ENCODE measurements around the gene DUSP21. TPM values are rescaled to one million over a fixed set of nuclear protein-coding genes. Genes with fewer than 3 reads are reported as not detected.
A peak's percentile ranks its signal among the peaks of the same experiment; 100 is the strongest.

Gene DUSP21
- not detected in 2 replicates for total RNA-seq (ENCODE audit: low replicate concordance)

- no peak within 1 kb of the TSS for H3K9ac ChIP-seq
- no peaks in the 10 kb centered on the region for H3K79me2 ChIP-seq (ENCODE audit: low read depth)
- H3K4me2 ChIP-seq = no peak within 1 kb of the TSS
- H3K4me1 ChIP-seq = no peaks in the 10 kb centered on the region
- H3K27me3 Mint-ChIP-seq (ENCODE audit: insufficient read depth, low read depth) = no peaks in the 10 kb centered on the region
- no peaks in the 10 kb centered on the region for H3K36me3 ChIP-seq
- no peak within 1 kb of the TSS for H3K4me3 Mint-ChIP-seq
- no peaks in the 10 kb centered on the region for H3K36me3 Mint-ChIP-seq
- no peaks in the 10 kb centered on the region for H3K9me3 ChIP-seq (ENCODE audit: low read depth)
- H3K9me3 Mint-ChIP-seq = peaks cover 15% of the 10 kb centered on the region
- H3K4me1 Mint-ChIP-seq = no peaks in the 10 kb centered on the region
- H3K27ac Mint-ChIP-seq = no peak within 1 kb of the TSS
- DNase-seq (ENCODE audit: low spot score) = peak; percentile 6
- no peaks in the 10 kb centered on the region for H4K20me1 ChIP-seq (ENCODE audit: low read depth)
- no peak within 1 kb of the TSS for H3K27ac ChIP-seq
- TF ChIP-seq EZH2 (IDR thresholded peaks at IDR 0.05) (no peak), EZH2phosphoT487 (IDR thresholded peaks at IDR 0.05) (no peak)
- TF ChIP-seq, protein P1, sequence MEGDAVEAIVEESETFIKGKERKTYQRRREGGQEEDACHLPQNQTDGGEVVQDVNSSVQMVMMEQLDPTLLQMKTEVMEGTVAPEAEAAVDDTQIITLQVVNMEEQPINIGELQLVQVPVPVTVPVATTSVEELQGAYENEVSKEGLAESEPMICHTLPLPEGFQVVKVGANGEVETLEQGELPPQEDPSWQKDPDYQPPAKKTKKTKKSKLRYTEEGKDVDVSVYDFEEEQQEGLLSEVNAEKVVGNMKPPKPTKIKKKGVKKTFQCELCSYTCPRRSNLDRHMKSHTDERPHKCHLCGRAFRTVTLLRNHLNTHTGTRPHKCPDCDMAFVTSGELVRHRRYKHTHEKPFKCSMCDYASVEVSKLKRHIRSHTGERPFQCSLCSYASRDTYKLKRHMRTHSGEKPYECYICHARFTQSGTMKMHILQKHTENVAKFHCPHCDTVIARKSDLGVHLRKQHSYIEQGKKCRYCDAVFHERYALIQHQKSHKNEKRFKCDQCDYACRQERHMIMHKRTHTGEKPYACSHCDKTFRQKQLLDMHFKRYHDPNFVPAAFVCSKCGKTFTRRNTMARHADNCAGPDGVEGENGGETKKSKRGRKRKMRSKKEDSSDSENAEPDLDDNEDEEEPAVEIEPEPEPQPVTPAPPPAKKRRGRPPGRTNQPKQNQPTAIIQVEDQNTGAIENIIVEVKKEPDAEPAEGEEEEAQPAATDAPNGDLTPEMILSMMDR (IDR thresholded peaks at IDR 0.05) = no peak
- no peak within 1 kb of the TSS for H3K4me3 ChIP-seq
- no peak within 1 kb of the TSS for H2AFZ ChIP-seq (replicated peaks)
- no peaks in the 10 kb centered on the region for H3K27me3 ChIP-seq
- no peaks in the 10 kb centered on the region for H3F3A ChIP-seq (ENCODE audit: low read depth)
Observed at GRCh38 chrX:44843753-44844152, at the start of gene DUSP21. TSS of gene DUSP21 (plus strand) at chrX:44844021. CDS start at chrX:44844133, 112 bp downstream.

DNA sequence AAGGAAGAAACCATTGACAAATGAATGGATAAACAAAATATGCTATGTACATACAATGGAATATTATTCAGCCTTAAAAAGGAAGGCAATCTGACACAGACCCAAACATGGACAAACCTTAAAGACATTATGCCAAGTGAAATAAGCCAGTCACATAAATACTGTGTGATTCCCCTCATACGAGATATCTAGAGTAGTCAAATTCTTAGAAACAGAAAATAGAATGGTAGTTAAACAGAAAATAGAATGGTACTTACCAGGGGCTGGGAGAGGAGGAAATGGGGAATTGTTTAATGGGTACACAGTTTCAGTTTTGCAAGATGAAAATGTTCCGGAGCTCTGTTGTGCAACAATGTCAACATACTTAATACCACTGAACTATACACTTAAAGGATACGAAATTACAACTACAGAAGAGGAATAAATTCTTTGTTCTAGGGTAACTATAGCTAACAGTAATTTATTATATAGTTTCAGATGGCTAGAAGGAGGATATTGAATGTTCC lies 47.8 kb upstream of the DUSP21 start:
- no peak overlapping the region for H3K27ac ChIP-seq
- no peaks in the 10 kb centered on the region for H3K27me3 ChIP-seq
- no peaks in the 10 kb centered on the region for H3F3A ChIP-seq (ENCODE audit: low read depth)
- H3K36me3 ChIP-seq = no peaks in the 10 kb centered on the region
- peaks cover 15% of the 10 kb centered on the region for H3K9me3 Mint-ChIP-seq
- H3K9ac ChIP-seq = no peak overlapping the region
- no peaks in the 10 kb centered on the region for H3K79me2 ChIP-seq (ENCODE audit: low read depth)
- H3K27ac Mint-ChIP-seq = no peak overlapping the region
- no peaks in the 10 kb centered on the region for H3K4me1 Mint-ChIP-seq
- H3K4me3 Mint-ChIP-seq = no peak overlapping the region
- no peaks in the 10 kb centered on the region for H4K20me1 ChIP-seq (ENCODE audit: low read depth)
- no peaks in the 10 kb centered on the region for H3K9me3 ChIP-seq (ENCODE audit: low read depth)
- H3K4me2 ChIP-seq = no peak overlapping the region
- TF ChIP-seq EZH2phosphoT487 (IDR thresholded peaks at IDR 0.05) = no peak
- TF ChIP-seq, protein P1 (IDR thresholded peaks at IDR 0.05) = no peak
- TF ChIP-seq EZH2 (IDR thresholded peaks at IDR 0.05) = no peak
- no peak overlapping the region for H3K4me3 ChIP-seq
- H3K4me1 ChIP-seq = no peaks in the 10 kb centered on the region
- no peaks in the 10 kb centered on the region for H3K36me3 Mint-ChIP-seq
- H3K27me3 Mint-ChIP-seq (ENCODE audit: insufficient read depth, low read depth) = no peaks in the 10 kb centered on the region
- no peak for DNase-seq (ENCODE audit: low spot score)
- no peak overlapping the region for H2AFZ ChIP-seq (replicated peaks)

DNA sequence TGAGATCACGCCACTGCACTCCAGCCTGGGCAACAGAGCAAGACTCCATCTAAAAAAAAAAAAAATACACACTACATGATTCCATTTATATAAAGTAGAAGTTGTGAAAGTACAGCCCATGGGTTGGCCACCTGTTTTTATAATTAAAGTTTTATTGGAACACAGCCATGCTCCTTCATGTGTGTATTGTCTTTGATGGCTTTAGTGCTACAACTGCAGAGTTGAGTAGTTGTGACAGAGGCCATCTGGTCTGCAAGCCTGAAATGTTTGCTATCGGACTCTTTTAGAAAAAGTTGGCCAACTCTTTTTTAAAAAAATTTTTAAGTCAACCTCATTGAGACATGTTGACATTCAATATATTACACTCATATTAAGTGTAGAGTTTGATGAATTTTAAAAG lies 41.2 kb upstream of the DUSP21 start:
- Histone ChIP-seq H2AFZ (replicated peaks) (no peak overlapping the region), H3K27ac (no peak overlapping the region), H3K4me2 (no peak overlapping the region), H3K79me2 (ENCODE audit: low read depth) (no peaks in the 10 kb centered on the region), H3K4me1 (no peaks in the 10 kb centered on the region), H3K9me3 (ENCODE audit: low read depth) (no peaks in the 10 kb centered on the region), H3K9ac (no peak overlapping the region), H3K36me3 (no peaks in the 10 kb centered on the region), H3K4me3 (no peak overlapping the region), H3K27me3 (no peaks in the 10 kb centered on the region), H4K20me1 (ENCODE audit: low read depth) (no peaks in the 10 kb centered on the region), H3F3A (ENCODE audit: low read depth) (no peaks in the 10 kb centered on the region)
- Mint-ChIP-seq H3K27me3 (ENCODE audit: insufficient read depth, low read depth) (no peaks in the 10 kb centered on the region), H3K9me3 (peaks cover 15% of the 10 kb centered on the region), H3K4me1 (no peaks in the 10 kb centered on the region), H3K36me3 (no peaks in the 10 kb centered on the region), H3K27ac (no peak overlapping the region), H3K4me3 (no peak overlapping the region)
- DNase-seq (ENCODE audit: low spot score) = no peak
- TF ChIP-seq EZH2 (IDR thresholded peaks at IDR 0.05) (no peak), EZH2phosphoT487 (IDR thresholded peaks at IDR 0.05) (no peak)
- TF ChIP-seq, protein P1 (IDR thresholded peaks at IDR 0.05) = no peak
